Renal pelvis (tissue), 4 donors: ENCODE measurements around the gene LRMDA. TPM values are rescaled to one million over a fixed set of nuclear protein-coding genes. Genes with fewer than 3 reads are reported as not detected.

ENCODE experiments used
- DNase-seq: peaks from one replicate; pipeline ENCODE4 v3.0.0-alpha.2; 2013
- polyA plus RNA-seq, 3 donors: library from polyadenylated mRNA; unstranded; fragments of 120-200 nt; gene quantifications; one replicate each; pipeline ENCODE4 v1.2.1, GENCODE V29; 2013; ENCODE audit not compliant: insufficient read length in 3 of 3

LRMDA gene
- polyA plus RNA-seq, 3 donors = 16.3 to 24.7 (median 22.1) TPM

DNA sequence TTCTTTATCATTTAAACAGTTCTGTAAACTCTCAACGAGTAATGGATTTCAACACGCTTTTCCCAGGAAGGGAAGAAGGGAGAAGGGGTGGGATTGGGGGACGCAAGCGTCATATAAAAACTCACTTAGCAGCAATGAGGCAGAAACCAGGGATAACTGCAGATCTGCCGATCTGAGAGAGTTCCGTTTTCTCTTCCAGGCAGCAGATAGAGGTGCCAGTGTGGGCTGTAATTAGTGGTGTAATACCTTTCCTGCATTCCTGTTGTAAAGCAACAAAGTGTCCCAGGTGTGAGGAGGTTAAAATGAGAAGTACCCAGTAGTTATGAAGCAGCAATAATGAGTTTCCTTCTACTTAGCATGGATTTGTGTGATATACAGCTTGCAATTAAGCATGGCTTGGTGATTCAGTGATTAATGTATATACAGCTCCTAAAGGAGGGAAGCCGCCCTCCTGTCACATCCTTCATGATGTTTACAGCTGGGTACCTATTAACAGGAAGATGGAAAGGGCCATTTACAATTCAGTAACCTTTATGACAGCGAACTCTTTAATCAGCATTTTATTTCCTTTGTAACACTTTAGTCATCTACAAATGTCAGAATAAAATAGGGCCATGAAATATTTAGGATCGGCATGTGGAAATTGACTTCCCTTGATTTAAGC lies 271.9 kb downstream of the LRMDA start:
- DNase-seq = peak; percentile 60

GRCh38 chr10:75705426-75705825 lies 274.0 kb downstream of the LRMDA start:
- DNase-seq = no peak

- no peak for DNase-seq
Measured at GRCh38 chr10:75707080-75707840, 275.8 kb downstream of the LRMDA start.

GRCh38 chr10:75708060-75708459 lies 276.6 kb downstream of the LRMDA start:
- no peak for DNase-seq

GRCh38 chr10:75709245-75709644 lies 277.8 kb downstream of the LRMDA start:
- no peak for DNase-seq

DNA sequence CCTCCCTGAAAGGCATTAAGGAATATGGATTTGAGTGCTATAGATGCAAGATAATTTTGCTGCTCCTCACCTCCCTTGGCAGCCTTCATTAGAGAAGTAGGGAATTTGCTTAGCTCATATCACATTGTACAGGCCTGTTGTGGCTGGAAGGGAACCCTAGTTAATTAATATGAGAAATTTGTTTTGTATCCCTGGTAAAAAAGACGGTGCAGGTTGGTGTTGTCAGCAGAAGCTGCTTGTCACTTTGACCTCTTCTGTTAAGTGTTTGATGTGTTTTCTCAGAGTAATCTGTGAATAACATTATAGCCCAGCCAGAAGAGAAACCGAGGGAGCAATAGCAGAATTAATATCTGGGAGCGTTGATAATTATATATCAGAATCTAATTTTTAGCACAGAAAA lies 278.4 kb downstream of the LRMDA start:
- DNase-seq = no peak

DNA sequence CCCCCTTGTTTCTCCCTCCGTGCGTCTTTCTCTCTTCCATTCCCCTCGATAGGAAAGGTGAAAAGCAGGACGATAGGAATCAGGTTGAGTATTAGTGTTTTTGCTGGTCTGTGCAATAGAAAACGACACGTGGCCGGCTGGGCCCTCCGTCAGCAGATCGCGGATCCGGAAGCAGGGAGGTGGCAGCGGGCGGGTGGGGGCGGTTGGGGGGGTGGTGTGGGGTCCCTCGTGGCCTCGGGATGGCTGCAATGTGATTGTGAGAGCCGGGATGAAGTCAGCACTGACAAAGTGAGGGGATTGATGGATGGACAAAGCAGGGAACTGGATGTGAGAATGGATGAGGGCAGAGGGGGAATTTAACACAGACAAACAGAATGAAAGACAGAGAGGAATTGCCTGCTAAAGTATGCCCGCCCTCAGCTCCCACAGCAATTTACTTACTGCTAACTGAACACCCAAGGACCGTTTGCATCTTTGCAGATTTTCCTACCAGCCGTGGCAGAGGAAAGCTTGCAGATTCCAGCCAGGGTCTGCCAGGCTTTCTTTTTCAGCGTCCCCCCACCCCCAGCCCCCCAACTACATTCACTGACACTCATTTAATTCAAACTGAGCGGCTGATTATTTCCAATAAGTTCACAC lies 280.9 kb downstream of the LRMDA start:
- DNase-seq = no peak

DNA sequence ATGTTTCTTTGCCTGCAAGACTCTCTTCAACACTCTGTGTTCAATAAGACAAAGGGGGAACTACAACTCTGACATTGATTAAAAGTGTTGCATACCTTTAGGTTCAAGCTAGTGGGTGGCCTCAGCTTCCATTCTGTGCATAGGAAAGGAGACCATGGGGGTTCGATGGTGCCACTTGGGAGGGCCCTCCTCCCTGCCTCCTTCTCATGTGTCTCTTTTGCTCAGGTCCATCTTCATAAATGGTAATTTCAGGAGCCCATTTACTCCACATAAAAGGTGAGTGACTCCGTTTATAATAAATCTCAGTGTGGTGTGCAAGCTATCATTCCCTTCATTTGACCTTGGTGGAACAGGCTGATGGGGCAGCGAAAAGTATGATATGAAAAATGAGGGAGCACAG lies 285.1 kb downstream of the LRMDA start:
- DNase-seq = no peak

DNA sequence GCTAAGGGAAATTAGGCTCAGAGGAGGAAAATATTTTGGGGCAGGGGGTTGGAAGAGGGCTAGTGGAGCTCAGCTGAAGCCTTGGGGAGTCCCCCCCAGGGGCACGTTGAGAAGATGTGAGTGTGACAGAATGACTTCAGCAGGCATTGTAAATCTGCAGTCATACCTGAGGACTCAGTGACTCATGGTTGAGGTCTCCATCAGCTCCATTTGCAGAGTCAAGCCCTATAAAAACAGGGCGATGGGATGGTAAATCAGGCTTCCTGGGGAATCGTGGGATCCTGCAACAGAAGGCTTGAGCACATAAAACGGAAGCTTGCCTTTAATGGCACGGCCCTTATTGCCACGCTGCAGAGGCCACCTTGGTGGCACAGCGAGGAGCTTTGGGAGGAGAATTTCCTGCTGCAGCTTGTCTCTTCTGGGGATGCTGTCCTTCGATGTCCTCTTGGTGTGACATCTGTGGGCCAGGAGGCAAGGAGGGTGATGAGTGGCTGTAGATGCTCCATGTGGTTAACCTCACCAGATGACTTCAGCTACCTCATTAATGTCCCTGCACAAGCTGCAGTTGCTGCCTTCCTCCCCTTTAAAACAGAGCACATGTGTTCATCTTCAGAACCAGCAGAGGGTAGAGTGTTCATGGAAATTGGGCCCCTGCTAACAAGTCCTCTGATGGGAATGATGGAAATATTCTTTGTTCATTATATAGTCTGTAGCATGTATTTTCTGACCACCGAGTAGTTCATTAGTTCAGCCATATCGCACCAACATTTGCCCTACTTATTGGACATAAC lies 285.9 kb downstream of the LRMDA start:
- no peak for DNase-seq

GRCh38 chr10:75718991-75719390 lies 287.6 kb downstream of the LRMDA start:
- no peak for DNase-seq

DNA sequence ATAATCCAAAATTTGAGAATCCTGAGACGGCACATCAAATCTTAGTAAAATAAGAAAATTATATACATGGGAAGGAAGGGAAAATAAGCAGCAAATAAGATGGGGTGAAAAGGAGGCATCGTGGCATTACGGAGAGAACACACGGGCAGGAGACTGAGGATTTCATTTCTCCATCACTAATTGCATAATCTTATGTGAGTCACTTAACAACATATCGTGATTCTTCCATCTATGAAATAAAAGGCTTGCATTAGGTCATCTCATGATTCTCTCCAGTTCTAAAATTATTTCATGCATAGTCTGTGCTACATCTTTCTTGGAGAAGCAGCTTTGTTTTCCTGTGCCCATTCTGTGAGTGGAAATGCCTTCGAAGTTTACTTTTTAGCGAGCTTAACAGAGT lies 288.7 kb downstream of the LRMDA start:
- DNase-seq = no peak

DNA sequence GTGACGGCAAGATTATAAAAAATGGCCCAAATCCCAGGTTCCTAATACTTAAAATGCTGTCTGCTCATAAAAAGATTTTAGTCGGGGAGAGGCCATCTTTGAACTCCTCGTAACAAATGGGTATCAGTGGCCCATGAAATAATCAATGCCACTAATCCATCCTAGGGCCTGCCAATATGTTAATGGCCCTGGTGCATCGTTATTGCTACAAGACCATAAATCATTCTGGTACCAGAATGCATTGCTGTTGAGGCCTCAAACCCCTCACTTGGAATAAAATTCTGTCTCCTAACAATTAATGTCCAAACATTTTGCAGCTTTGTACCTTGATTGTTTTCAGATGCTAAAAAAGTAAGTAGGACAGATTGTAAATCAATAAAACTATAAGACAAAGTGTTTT lies 290.6 kb downstream of the LRMDA start:
- DNase-seq = no peak

DNA sequence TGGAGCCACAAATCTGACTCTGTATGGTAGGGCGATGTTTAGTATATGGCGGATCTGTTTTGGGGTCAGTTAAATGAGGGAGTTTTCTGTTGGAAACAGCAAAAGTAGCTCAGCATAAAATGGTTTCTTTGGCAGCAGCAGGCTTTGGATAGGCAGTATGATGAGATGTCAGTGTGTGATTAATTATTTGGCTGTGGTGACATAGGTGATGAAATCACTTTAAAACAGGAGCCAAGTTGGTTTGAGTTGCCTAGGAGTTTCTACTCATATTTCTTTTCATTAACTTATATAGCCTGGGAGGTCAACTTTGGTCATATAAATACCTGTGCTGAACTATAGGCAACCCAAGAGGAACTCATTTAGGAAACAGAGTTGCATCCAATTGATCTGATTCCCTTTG lies 291.2 kb downstream of the LRMDA start:
- DNase-seq = no peak

GRCh38 chr10:75723319-75723980 lies 292.0 kb downstream of the LRMDA start:
- DNase-seq = no peak

DNA sequence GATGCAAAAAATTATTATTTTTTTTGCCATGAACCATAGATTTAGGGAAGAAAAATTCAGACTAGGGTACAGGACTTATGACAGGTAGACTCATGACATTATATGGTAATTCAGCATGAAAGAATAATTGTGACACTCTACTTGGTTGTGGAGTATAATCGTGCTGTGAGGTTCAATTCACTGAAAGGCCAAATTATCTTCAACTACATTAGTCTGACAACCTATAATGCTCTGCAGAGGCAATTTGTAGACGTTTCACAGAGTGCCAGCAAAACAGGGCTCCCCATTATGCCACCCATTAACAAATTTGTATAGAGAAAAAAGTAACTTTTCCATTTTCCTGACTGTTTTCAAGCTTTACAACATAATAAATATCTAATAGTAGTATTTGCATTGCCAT lies 292.6 kb downstream of the LRMDA start:
- DNase-seq = no peak

GRCh38 chr10:75726522-75727483 lies 295.4 kb downstream of the LRMDA start:
- DNase-seq = no peak

- no peak for DNase-seq
Measured at GRCh38 chr10:75730847-75731246, 299.4 kb downstream of the LRMDA start.

DNA sequence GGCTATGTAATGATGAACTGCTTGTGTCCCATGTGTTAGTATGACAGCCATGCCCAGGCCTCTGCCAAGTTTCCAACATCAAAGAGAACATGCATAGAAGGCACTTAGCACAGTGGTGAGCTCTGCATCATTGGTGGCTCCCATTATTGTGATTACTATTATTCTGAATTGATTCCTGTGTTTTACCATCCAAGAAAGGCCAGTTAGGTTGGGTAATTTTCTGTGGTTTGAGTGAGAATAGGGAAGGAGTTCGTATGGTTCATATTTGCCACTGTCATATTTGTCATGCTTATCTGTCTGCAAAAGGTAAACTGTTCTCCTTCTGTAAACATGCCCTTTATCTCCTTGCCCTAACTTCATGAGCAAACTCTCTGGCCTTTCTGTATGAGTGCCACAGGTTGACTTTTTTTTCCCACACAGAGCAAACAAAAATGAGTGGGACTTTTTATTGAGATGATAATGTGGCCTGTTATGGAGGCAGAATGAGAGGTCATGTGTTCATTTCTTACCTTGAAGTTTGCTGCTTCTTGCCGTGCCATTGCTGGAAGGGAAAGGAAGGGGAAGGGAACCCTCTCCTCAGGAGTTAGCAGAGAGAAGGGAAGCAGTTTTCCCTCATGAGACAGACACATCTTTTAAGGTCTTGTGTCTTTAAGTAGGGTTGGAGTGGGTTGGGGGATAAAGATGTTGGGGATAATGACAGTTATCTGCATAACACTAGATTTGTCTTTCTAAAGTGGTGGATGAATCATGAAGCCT lies 301.9 kb downstream of the LRMDA start:
- no peak for DNase-seq

DNA sequence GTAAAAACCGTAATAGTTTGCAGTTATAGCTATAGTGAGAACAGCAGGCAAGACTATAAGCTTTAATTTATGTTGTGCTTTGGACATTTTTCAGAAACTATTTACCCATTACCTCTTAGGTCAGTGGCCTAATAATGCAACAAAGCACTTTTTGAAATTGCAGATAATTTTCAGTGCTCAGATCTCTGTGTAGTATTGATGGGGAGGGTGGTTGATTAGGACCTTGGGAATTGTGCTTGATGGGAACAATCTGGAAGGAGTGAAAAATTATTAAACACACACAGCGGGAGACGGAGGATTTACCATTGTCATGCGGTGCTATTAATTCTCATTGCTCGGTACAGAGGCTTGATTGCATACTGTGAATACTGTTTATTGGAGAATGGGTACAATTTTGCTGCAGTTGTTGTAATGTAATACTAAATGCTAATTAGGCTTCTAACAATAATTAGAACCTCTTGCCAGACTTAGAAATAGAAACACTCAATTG lies 304.8 kb downstream of the LRMDA start:
- DNase-seq = no peak
